ENCODE measurements around the gene NPM1.
"Not testable (repeated sequence)": the region's sequence is repeated elsewhere in the genome, so short reads cannot be mapped to it uniquely, and the experiment has no call there.

NPM1 gene

DNA sequence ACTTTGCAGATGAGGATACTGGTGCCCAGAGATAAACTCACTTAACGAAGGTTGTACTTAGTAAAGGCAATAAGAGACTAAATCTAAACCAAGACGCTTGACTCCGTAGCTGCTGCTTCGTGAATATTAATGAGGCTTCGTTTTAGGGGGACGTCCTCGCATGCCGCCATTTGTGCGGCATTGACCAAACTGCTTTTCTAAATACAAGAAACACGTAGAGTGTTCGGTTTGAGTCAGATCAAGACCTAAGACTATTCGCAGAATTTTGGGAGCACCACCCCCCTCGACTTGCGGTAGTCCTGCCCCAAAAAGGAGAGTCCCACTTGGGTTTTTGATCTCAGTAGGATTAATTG, 1.1 kb downstream of the NPM1 start:
- Mint-ChIP-seq H3K27ac (peak overlapping the region; percentile 98 to 100 (median 99)), H3K27me3 (ENCODE audit: low read depth) (no peaks in the 10 kb centered on the region), H3K4me3 (peak overlapping the region; percentile 97 to 99 (median 99)), H3K4me1 (peaks cover 30% of the 10 kb centered on the region), H3K9me3 (no peaks in the 10 kb centered on the region), H3K36me3 (ENCODE audit: low read depth) (peaks cover 47% of the 10 kb centered on the region)
- TF ChIP-seq, protein P1, sequence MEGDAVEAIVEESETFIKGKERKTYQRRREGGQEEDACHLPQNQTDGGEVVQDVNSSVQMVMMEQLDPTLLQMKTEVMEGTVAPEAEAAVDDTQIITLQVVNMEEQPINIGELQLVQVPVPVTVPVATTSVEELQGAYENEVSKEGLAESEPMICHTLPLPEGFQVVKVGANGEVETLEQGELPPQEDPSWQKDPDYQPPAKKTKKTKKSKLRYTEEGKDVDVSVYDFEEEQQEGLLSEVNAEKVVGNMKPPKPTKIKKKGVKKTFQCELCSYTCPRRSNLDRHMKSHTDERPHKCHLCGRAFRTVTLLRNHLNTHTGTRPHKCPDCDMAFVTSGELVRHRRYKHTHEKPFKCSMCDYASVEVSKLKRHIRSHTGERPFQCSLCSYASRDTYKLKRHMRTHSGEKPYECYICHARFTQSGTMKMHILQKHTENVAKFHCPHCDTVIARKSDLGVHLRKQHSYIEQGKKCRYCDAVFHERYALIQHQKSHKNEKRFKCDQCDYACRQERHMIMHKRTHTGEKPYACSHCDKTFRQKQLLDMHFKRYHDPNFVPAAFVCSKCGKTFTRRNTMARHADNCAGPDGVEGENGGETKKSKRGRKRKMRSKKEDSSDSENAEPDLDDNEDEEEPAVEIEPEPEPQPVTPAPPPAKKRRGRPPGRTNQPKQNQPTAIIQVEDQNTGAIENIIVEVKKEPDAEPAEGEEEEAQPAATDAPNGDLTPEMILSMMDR (IDR thresholded peaks at IDR 0.05; ENCODE audit: unreplicated experiment in 3 of 3): no peak

DNA sequence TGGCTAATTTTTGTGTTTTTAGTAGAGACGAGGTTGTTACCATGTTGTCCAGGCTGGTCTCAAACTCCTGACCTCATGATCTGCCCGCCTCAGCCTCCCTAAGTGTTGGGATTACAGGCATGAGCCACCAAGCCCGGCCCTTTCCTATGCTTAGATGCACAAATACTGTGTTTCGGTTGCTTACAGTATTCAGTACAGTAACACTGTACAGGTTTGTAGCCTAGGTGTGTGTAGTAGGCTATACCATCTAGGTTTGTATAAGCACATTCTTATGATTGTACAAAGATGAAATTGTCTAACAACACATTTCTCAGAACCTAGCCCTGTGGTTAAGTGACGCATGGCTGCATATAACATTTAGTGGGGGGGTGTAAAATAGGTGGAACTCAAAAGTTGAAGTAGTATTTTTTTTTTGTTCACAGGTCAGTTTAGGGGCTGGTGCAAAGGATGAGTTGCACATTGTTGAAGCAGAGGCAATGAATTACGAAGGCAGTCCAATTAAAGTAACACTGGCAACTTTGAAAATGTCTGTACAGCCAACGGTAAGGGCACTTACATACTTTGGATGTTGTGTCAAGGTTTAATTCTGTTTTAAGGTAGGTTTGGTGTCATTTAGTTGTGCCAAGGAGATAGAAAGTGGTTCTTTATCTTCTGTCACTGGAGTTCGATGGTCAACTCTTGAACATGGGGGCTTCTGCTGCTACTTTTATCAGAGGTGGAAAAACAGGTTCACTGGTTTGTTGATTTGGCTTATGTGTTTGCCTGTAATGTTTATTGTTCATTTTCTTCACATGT, 3.4 kb downstream of the NPM1 start:
- H3K27me3 Mint-ChIP-seq (ENCODE audit: low read depth): no peaks in the 10 kb centered on the region
- H3K4me1 Mint-ChIP-seq: peaks cover 35% of the 10 kb centered on the region
- peaks cover 67% of the 10 kb centered on the region for H3K36me3 Mint-ChIP-seq (ENCODE audit: low read depth)
- no peaks in the 10 kb centered on the region for H3K9me3 Mint-ChIP-seq
- H3K4me3 Mint-ChIP-seq: peak overlapping the region; percentile 97 to 99 (median 99)
- TF ChIP-seq, protein P1 (IDR thresholded peaks at IDR 0.05; ENCODE audit: unreplicated experiment in 3 of 3): no peak
- H3K27ac Mint-ChIP-seq: peak overlapping the region in 1 of 3 experiments; percentile 30

DNA sequence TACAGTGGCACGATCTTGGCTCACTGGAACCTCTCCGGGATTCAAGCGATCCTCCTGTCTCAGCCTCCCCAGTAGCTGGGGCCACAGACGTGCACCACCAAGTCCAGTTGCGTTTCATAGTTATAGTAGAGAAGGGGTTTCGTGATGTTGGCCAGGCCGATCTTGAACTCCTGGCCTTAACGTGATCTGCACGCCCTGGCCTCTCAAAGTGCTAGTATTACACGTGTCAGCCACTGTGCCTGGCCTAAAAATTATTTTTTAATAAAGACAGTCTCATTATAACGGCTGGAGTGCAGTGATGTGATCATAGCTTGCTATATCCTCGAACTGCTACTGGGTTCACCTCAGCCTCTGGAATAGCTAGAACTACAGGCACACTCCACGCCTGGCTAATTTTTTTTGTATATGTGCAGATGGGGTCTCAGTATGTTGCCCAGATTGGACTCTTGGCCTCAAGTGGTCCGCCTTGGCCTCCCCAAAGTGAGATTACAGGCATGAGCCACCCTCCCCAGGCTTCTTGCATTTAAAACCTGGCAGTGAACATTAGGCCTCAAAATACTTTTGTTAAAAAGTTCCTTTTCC, 4.4 kb downstream of the NPM1 start:
- H3K9me3 Mint-ChIP-seq: no peaks in the 10 kb centered on the region
- no peak overlapping the region for H3K4me3 Mint-ChIP-seq
- TF ChIP-seq, protein P1 (IDR thresholded peaks at IDR 0.05; ENCODE audit: unreplicated experiment in 3 of 3): no peak
- no peak overlapping the region for H3K27ac Mint-ChIP-seq
- peaks cover 77% of the 10 kb centered on the region for H3K36me3 Mint-ChIP-seq (ENCODE audit: low read depth)
- H3K4me1 Mint-ChIP-seq: peaks cover 38% of the 10 kb centered on the region
- H3K27me3 Mint-ChIP-seq (ENCODE audit: low read depth): no peaks in the 10 kb centered on the region

- peaks cover 83% of the 10 kb centered on the region for H3K36me3 Mint-ChIP-seq (ENCODE audit: low read depth)
- H3K4me3 Mint-ChIP-seq: peak overlapping the region; percentile 18 to 28 (median 19)
- no peaks in the 10 kb centered on the region for H3K9me3 Mint-ChIP-seq
- TF ChIP-seq, protein P1 (IDR thresholded peaks at IDR 0.05; ENCODE audit: unreplicated experiment in 3 of 3): no peak
- no peaks in the 10 kb centered on the region for H3K27me3 Mint-ChIP-seq (ENCODE audit: low read depth)
- no peak overlapping the region for H3K27ac Mint-ChIP-seq
- peaks cover 40% of the 10 kb centered on the region for H3K4me1 Mint-ChIP-seq
Observed at GRCh38 chr5:171392585-171393159, 5.0 kb downstream of the NPM1 start.

DNA sequence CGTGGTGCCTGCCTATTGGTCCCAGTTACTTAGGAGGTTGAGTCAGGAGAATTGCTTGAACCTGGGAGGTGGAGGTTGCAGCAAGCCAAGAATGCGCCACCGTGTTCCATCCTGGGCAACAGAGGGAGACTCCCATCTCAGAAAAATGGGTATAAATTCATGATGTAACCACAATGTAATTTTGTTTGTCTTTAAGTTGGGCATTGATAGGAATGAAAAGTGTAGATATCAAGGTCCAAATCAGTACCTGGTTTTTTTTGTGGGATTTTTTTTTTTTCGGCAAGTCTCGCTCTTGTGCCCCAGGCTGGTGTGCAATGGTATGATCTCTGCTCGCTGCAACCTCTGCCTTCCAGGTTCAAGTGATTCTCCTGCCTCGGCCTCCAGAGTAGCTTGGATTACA, 7.4 kb downstream of the NPM1 start:
- H3K36me3 Mint-ChIP-seq (ENCODE audit: low read depth): peaks cover 90% of the 10 kb centered on the region
- no peak overlapping the region for H3K4me3 Mint-ChIP-seq
- H3K27ac Mint-ChIP-seq: no peak overlapping the region
- H3K4me1 Mint-ChIP-seq: peaks cover 33% of the 10 kb centered on the region
- TF ChIP-seq, protein P1 (IDR thresholded peaks at IDR 0.05; ENCODE audit: unreplicated experiment in 3 of 3): no peak
- no peaks in the 10 kb centered on the region for H3K27me3 Mint-ChIP-seq (ENCODE audit: low read depth)
- H3K9me3 Mint-ChIP-seq: no peaks in the 10 kb centered on the region

DNA sequence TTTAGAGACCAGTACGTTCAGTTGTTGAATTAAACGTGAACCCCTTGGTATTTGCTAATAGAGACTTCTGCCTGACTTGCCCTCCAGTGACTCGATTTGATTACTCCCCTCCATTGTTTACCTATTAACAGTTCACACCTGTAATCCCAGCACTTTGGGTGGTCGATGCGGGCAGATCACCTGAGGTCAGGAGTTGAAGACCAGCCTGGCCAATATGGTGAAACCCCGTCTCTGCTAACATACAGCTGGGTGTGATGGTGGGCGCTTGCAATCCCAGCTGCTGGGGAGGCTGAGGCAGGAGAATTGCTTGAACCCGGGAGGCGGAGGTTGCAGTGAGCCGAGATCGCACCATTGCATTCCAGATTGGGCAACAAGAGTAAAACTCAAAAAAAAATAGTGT, 8.9 kb downstream of the NPM1 start:
- H3K27me3 Mint-ChIP-seq (ENCODE audit: low read depth); H3K27ac Mint-ChIP-seq; H3K9me3 Mint-ChIP-seq; H3K4me3 Mint-ChIP-seq: not testable (repeated sequence)
- Mint-ChIP-seq H3K4me1 (peaks cover 17% of the 10 kb centered on the region), H3K36me3 (ENCODE audit: low read depth) (peaks cover 94% of the 10 kb centered on the region)
